HCT116 (cell line): ENCODE measurements around the gene DENND4A. TPM values are rescaled to one million over a fixed set of nuclear protein-coding genes. Genes with fewer than 3 reads are reported as not detected.
A peak's percentile ranks its signal among the peaks of the same experiment; 100 is the strongest.

Source experiments
- ATAC-seq: fragments of 200-7000 bp; cut with Tn5 transposase; 2 replicates; pipeline ENCODE4 v1.9.1; 2020; ENCODE audit warnings: mild to moderate bottlenecking, moderate library complexity
- BruUV-seq: library from RNA; stranded (reverse); fragments of 400-500 nt; replicated peaks from 2 replicates; lab custom pipeline; 2021; lab: Mats Ljungman, UMichigan
- CTCF ChIA-PET: fragments of 300-600 bp; sonication (Branson Sonifier 250); formaldehyde crosslinking; loops from one replicate; lab custom pipeline; 2021; ENCODE audit warnings: antibody characterized with exemption; lab: Charles Lee
- POLR2A ChIA-PET: fragments of 300-600, 350-600 bp; sonication (Branson Sonifier 250); formaldehyde crosslinking; loops from one replicate; lab custom pipeline; 2021; ENCODE audit warnings: antibody characterized with exemption; lab: Charles Lee
- RAD21 ChIA-PET, 2 experiments: fragments of 300-600 bp; sonication (Branson Sonifier 250); formaldehyde crosslinking; loops; one replicate each; lab custom pipeline; 2023; ENCODE audit warnings: low total read pairs in 2 of 2; ENCODE audit not compliant: uncharacterized antibody in 2 of 2, unreplicated experiment in 2 of 2, low non-redundant PET in 1 of 2; lab: Charles Lee
- DNase-seq: peaks from one replicate; pipeline ENCODE4 v3.0.0-alpha.2; 2010; ENCODE audit warnings: low read depth, low spot score
- H2AFZ ChIP-seq: fragments of 200-600 bp; shearing (Covaris generic), sonication (generic); 2 replicates; pipeline ENCODE4 v1.6.1; 2017; ENCODE audit warnings: low read depth, mixed run types, mixed read lengths, antibody characterized with exemption, low read length; ENCODE audit not compliant: poor library complexity, severe bottlenecking
- H3K27ac ChIP-seq: 2 replicates; pipeline ENCODE4 v1.5.1; 2012; ENCODE audit warnings: low read depth, low read length
- H3K27me3 ChIP-seq: fragments of 200-600 bp; sonication (generic); 2 replicates; pipeline ENCODE4 v1.6.1; 2016; ENCODE audit warnings: mixed run types, low read length, mixed read lengths; ENCODE audit not compliant: insufficient read depth
- H3K36me3 ChIP-seq, 2 experiments: fragments of 200-500 bp in 1 of 2; fragments of 200-600 bp in 1 of 2; sonication (Bioruptor generic) in 1 of 2; sonication (generic) in 1 of 2; 2 replicates each; pipeline versions ENCODE4 v1.5.1 to v1.6.1; 2014 to 2016; ENCODE audit warnings: low read length in 2 of 2, inconsistent platforms in 1 of 2, mixed read lengths in 1 of 2, mixed run types in 1 of 2; ENCODE audit not compliant: insufficient read depth in 2 of 2, control insufficient read depth in 1 of 2
- H3K4me1 ChIP-seq, 2 experiments: fragments of 200-600 bp in 1 of 2; sonication (generic) in 1 of 2; 2 replicates each; pipeline versions ENCODE4 v1.5.1 to v1.6.1; 2012 to 2017; ENCODE audit warnings: low read length in 2 of 2, inconsistent platforms in 1 of 2, mild to moderate bottlenecking in 1 of 2, mixed read lengths in 1 of 2, mixed run types in 1 of 2, moderate library complexity in 1 of 2; ENCODE audit not compliant: insufficient read depth in 2 of 2, control insufficient read depth in 1 of 2
- H3K4me2 ChIP-seq: fragments of 200-600 bp; sonication (generic); 2 replicates; pipeline ENCODE4 v1.6.1; 2017; ENCODE audit warnings: mixed run types, low read length, mixed read lengths
- H3K4me3 ChIP-seq, 2 experiments: fragments of 200-600 bp in 1 of 2; sonication (generic) in 1 of 2; replicated peaks in 1 of 2; 2 replicates each; pipeline ENCODE4 v1.5.1; 2011 to 2016; ENCODE audit warnings: low read length in 2 of 2, control low read depth in 1 of 2, low read depth in 1 of 2, mild to moderate bottlenecking in 1 of 2, mixed read lengths in 1 of 2, mixed run types in 1 of 2
- H3K79me2 ChIP-seq: fragments of 200-600 bp; sonication (generic); 2 replicates; pipeline ENCODE4 v1.6.1; 2017; ENCODE audit warnings: mild to moderate bottlenecking, mixed run types, low read length, moderate library complexity, mixed read lengths; ENCODE audit not compliant: insufficient read depth
- H3K9ac ChIP-seq: fragments of 200-600 bp; sonication (generic); 2 replicates; pipeline ENCODE4 v1.6.1; 2016; ENCODE audit warnings: low read length, mixed read lengths
- H3K9me2 ChIP-seq: fragments of 200-600 bp; sonication (generic), shearing (Covaris generic); 2 replicates; pipeline ENCODE4 v1.6.1; 2017; ENCODE audit warnings: mixed run types, mild to moderate bottlenecking, moderate library complexity; ENCODE audit not compliant: insufficient read depth
- H3K9me3 ChIP-seq, 2 experiments: fragments of 200-500 bp in 1 of 2; fragments of 200-600 bp in 1 of 2; sonication (Bioruptor generic) in 1 of 2; sonication (generic) in 1 of 2; 2 replicates each; pipeline ENCODE4 v1.6.1; 2014 to 2017; ENCODE audit warnings: low read length in 2 of 2, mixed read lengths in 2 of 2, inconsistent platforms in 1 of 2, low read depth in 1 of 2, mild to moderate bottlenecking in 1 of 2, mixed run types in 1 of 2, moderate library complexity in 1 of 2; ENCODE audit not compliant: control insufficient read depth in 1 of 2, insufficient read depth in 1 of 2
- H4K20me1 ChIP-seq: fragments of 200-600 bp; sonication (generic), shearing (Covaris generic); 2 replicates; pipeline ENCODE4 v1.6.1; 2017; ENCODE audit warnings: mixed run types, mild to moderate bottlenecking, moderate library complexity; ENCODE audit not compliant: insufficient read depth
- ATF3 ChIP-seq: IDR thresholded peaks from 2 replicates; pipeline ENCODE4 v1.6.1; 2012
- CBX3 ChIP-seq: IDR thresholded peaks from 2 replicates; pipeline ENCODE4 v1.6.1; 2012; ENCODE audit warnings: low read depth
- CEBPB ChIP-seq: IDR thresholded peaks from 2 replicates; pipeline ENCODE4 v1.6.1; 2012; ENCODE audit warnings: low read depth
- CTCF ChIP-seq, 3 experiments: fragments of 200-600 bp in 1 of 3; sonication (generic) in 1 of 3; IDR thresholded peaks in 2 of 3; conservative IDR thresholded peaks in 1 of 3; 2 replicates each; pipeline ENCODE4 v1.5.1; 2012 to 2017; ENCODE audit warnings: low read depth in 2 of 3, low read length in 2 of 3, antibody characterized with exemption in 1 of 3, borderline replicate concordance in 1 of 3, control low read depth in 1 of 3, mild to moderate bottlenecking in 1 of 3, mixed read lengths in 1 of 3, mixed run types in 1 of 3, moderate library complexity in 1 of 3; ENCODE audit not compliant: insufficient read depth in 1 of 3
- ELF1 ChIP-seq: IDR thresholded peaks from 2 replicates; pipeline ENCODE4 v1.6.1; 2012; ENCODE audit warnings: low read depth, borderline replicate concordance
- EZH2 ChIP-seq: fragments of 200-600 bp; sonication (generic); IDR thresholded peaks from 2 replicates; pipeline ENCODE4 v1.6.1; 2017; ENCODE audit warnings: antibody characterized with exemption, mixed run types
- FOSL1 ChIP-seq: IDR thresholded peaks from 2 replicates; pipeline ENCODE4 v1.6.1; 2012; ENCODE audit warnings: low read depth
- JUND ChIP-seq: IDR thresholded peaks from 2 replicates; pipeline ENCODE4 v1.6.1; 2012
- POLR2A ChIP-seq: IDR thresholded peaks from 2 replicates; pipeline ENCODE4 v1.7.0; 2011; ENCODE audit warnings: borderline replicate concordance; ENCODE audit not compliant: insufficient read depth, insufficient read length; ENCODE audit errors: extremely low read depth
- POLR2AphosphoS5 ChIP-seq: IDR thresholded peaks from 2 replicates; pipeline ENCODE4 v1.6.1; 2011; ENCODE audit warnings: mild to moderate bottlenecking, low read depth, low read length, moderate library complexity
- RAD21 ChIP-seq: IDR thresholded peaks from 2 replicates; pipeline ENCODE4 v1.6.1; 2012; ENCODE audit warnings: low read depth, mild to moderate bottlenecking
- SIN3A ChIP-seq: IDR thresholded peaks from 2 replicates; pipeline ENCODE4 v1.6.1; 2012; ENCODE audit warnings: low read depth
- SP1 ChIP-seq: IDR thresholded peaks from 2 replicates; pipeline ENCODE4 v1.6.1; 2012; ENCODE audit warnings: low read depth
- SRF ChIP-seq: IDR thresholded peaks from 2 replicates; pipeline ENCODE4 v1.6.1; 2012; ENCODE audit warnings: low read depth
- YY1 ChIP-seq: IDR thresholded peaks from 2 replicates; pipeline ENCODE4 v1.6.1; 2011; ENCODE audit warnings: low read length, low read depth, moderate library complexity, mild to moderate bottlenecking; ENCODE audit not compliant: insufficient replicate concordance; ENCODE audit errors: extremely low read depth
- ZFX ChIP-seq: fragments of 450-650 bp; IDR thresholded peaks from 2 replicates; pipeline ENCODE4 v1.6.1; 2017
- ZNF274 ChIP-seq: fragments of 200-500 bp; sonication (Bioruptor generic); IDR thresholded peaks from 2 replicates; pipeline ENCODE4 v1.6.1; 2014; ENCODE audit warnings: mild to moderate bottlenecking, low read depth, low read length, inconsistent platforms
- intact Hi-C: fragments of 100-400 bp; cut with micrococcal nuclease; formaldehyde crosslinking; loops from 2 replicates; pipeline ENCODE4 v1.10.0; 2022
- total RNA-seq: library from RNA; stranded (reverse); gene quantifications from one replicate; pipeline ENCODE4 v1.2.1, GENCODE V29; 2021; ENCODE audit not compliant: unreplicated experiment
- TF ChIP-seq, protein P1 (sequence below): IDR thresholded peaks from 2 replicates; pipeline ENCODE4 v1.6.1; 2012
- TF ChIP-seq, protein P2 (sequence below): IDR thresholded peaks from 2 replicates; pipeline ENCODE4 v1.6.1; 2011; ENCODE audit warnings: mild to moderate bottlenecking, low read length, moderate library complexity; ENCODE audit not compliant: insufficient replicate concordance; ENCODE audit errors: extremely low read depth

The DENND4A gene
- total RNA-seq, 1 experiment from 2014 or later: 9.1 TPM

- Histone ChIP-seq H3K27ac (peak overlapping the region; percentile 60), H4K20me1 (no peaks in the 10 kb centered on the region), H3K79me2 (no peaks in the 10 kb centered on the region), H3K4me1 (peaks cover 26 to 27% of the 10 kb centered on the region in 2 experiments), H2AFZ (peak overlapping the region; percentile 59), H3K36me3 (no peaks in the 10 kb centered on the region), H3K9me3 (no peaks in the 10 kb centered on the region), H3K4me2 (peak overlapping the region; percentile 54), H3K9me2 (no peaks in the 10 kb centered on the region), H3K27me3 (no peaks in the 10 kb centered on the region), H3K4me3 (no peak overlapping the region)
- CTCF ChIA-PET: interaction anchor here (0.7 to 3.0 kb wide), 16 partner anchors 9 to 432 kb away, joined by 3 to 18 read pairs (median 4); partner anchors contain the start of genes INTS14 and RAB11A
- peak; percentile 82 for ATAC-seq
- POLR2A ChIA-PET: interaction anchor here (0.5 to 1.5 kb wide), 9 partner anchors 8 to 411 kb away, joined by 3 to 7 read pairs (median 3); partner anchors contain the start of genes INTS14 and RAB11A
- BruUV-seq: no TSS peak
- intact Hi-C loops: loop anchor here (10.0 kb wide), 1 partner anchor 518 kb away; no protein-coding TSS in a partner anchor
- RAD21 ChIA-PET: interaction anchor here in 1 of 2 experiments (1.1 to 1.4 kb wide), 2 partner anchors 24 to 222 kb away, joined by 3 read pairs; partner anchors contain the start of gene INTS14
- TF ChIP-seq, protein P1, sequence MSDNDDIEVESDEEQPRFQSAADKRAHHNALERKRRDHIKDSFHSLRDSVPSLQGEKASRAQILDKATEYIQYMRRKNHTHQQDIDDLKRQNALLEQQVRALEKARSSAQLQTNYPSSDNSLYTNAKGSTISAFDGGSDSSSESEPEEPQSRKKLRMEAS: no peak
- TF ChIP-seq POLR2A (no peak), RAD21 (peak; percentile 41), SP1 (peak; percentile 63), FOSL1 (peak; percentile 62), ZNF274 (no peak), EZH2 (no peak), JUND (peak; percentile 62), CEBPB (0 out of 2 replicates have a peak, but pooled peaks have one; percentile 16), ATF3 (no peak), SRF (peak; percentile 14; the same call in 1 of the 2 replicates), ELF1 (no peak; the same call in 1 of the 2 replicates), CTCF (IDR thresholded peaks at IDR 0.05 in 2 of 3, conservative IDR thresholded peaks at IDR 0.05 in 1 of 3; ENCODE audit: borderline replicate concordance in 1 of 3, insufficient read depth in 1 of 3, low read depth in 2 of 3, low read length in 2 of 3) (peak in 2 of 3 experiments; percentile 22 to 27; a peak in 3 of 6 replicates), ZFX (peak; percentile 29; the same call in 1 of the 2 replicates), CBX3 (peak; percentile 66), YY1 (peak; percentile 24), SIN3A (0 out of 2 replicates have a peak, but pooled peaks have one; percentile 25), POLR2AphosphoS5 (no peak; the same call in 1 of the 2 replicates)
- TF ChIP-seq, protein P2, sequence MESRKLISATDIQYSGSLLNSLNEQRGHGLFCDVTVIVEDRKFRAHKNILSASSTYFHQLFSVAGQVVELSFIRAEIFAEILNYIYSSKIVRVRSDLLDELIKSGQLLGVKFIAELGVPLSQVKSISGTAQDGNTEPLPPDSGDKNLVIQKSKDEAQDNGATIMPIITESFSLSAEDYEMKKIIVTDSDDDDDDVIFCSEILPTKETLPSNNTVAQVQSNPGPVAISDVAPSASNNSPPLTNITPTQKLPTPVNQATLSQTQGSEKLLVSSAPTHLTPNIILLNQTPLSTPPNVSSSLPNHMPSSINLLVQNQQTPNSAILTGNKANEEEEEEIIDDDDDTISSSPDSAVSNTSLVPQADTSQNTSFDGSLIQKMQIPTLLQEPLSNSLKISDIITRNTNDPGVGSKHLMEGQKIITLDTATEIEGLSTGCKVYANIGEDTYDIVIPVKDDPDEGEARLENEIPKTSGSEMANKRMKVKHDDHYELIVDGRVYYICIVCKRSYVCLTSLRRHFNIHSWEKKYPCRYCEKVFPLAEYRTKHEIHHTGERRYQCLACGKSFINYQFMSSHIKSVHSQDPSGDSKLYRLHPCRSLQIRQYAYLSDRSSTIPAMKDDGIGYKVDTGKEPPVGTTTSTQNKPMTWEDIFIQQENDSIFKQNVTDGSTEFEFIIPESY: no peak
- TF ChIP-seq, all 23 proteins: peak for 11
- peak overlapping the region; percentile 17; the same call in 1 of the 2 replicates for H3K9ac ChIP-seq
- peak; percentile 83 for DNase-seq
Measured at GRCh38 chr15:65832549-65833364, 40.7 kb upstream of the DENND4A start.
